Aorta (tissue), 5 donors: ENCODE results near the gene OR2G6. TPM values are rescaled to one million over a fixed set of nuclear protein-coding genes. Genes with fewer than 3 reads are reported as not detected.
A peak's percentile ranks its signal among the peaks of the same experiment; 100 is the strongest.
"Not testable (repeated sequence)": the region's sequence is repeated elsewhere in the genome, so short reads cannot be mapped to it uniquely, and the experiment has no call there.

Experiments
- ATAC-seq: fragments of 200-7000 bp; cut with Tn5 transposase; one replicate; pipeline ENCODE4 v1.9.1; 2022; ENCODE audit warnings: moderate library complexity; ENCODE audit not compliant: low FRiP score
- DNase-seq, 2 donors: peaks; one replicate each; pipeline ENCODE4 v3.0.0-alpha.2; 2020
- H3K27ac ChIP-seq, 2 donors: one replicate each; pipeline ENCODE4 v1.5.1; 2013; ENCODE audit warnings: low read length in 2 of 2, mild to moderate bottlenecking in 2 of 2, moderate library complexity in 2 of 2, control low read depth in 1 of 2, inconsistent platforms in 1 of 2, low read depth in 1 of 2
- H3K27me3 ChIP-seq, 2 donors: one replicate each; pipeline ENCODE4 v1.6.1; 2013; ENCODE audit warnings: control low read depth in 1 of 2, low read length in 1 of 2, mild to moderate bottlenecking in 1 of 2, moderate library complexity in 1 of 2; ENCODE audit not compliant: insufficient read depth in 2 of 2, control insufficient read depth in 1 of 2
- H3K36me3 ChIP-seq, 2 donors: one replicate each; pipeline ENCODE4 v1.6.1; 2013; ENCODE audit warnings: control low read depth in 1 of 2, low read length in 1 of 2, mild to moderate bottlenecking in 1 of 2; ENCODE audit not compliant: insufficient read depth in 2 of 2, control insufficient read depth in 1 of 2
- H3K4me1 ChIP-seq, 2 donors: one replicate each; pipeline ENCODE4 v1.6.1; 2013; ENCODE audit warnings: low read length in 2 of 2, control low read depth in 1 of 2, mild to moderate bottlenecking in 1 of 2, moderate library complexity in 1 of 2; ENCODE audit not compliant: insufficient read depth in 2 of 2, control insufficient read depth in 1 of 2
- H3K4me3 ChIP-seq, 2 donors: one replicate each; pipeline ENCODE4 v1.5.1; 2013; ENCODE audit warnings: low read length in 2 of 2, control low read depth in 1 of 2, mild to moderate bottlenecking in 1 of 2
- H3K9me3 ChIP-seq: one replicate; pipeline ENCODE4 v1.6.1; 2013; ENCODE audit warnings: mild to moderate bottlenecking, low read length; ENCODE audit not compliant: control insufficient read depth
- WGBS, 2 donors: extraction: QIAGEN DNeasy Blood & Tissue Kit; methylation state at CpG; one replicate each; pipeline ENCODE4 v1.1.7; 2013; 5-methylcytosine and 5-hydroxymethylcytosine counted together
- intact Hi-C, 2 donors: fragments of 100-400 bp; cut with DNase I; formaldehyde crosslinking; loops; one replicate each; pipeline versions ENCODE4 v1.14.2 to v1.15.0; 2022
- polyA plus RNA-seq, 2 donors: library from polyadenylated mRNA; stranded (reverse); fragments of 200-250 nt; gene quantifications; one replicate each; pipeline ENCODE4 v1.2.3, GENCODE V29; 2013
- total RNA-seq, 2 donors: library from RNA; stranded (reverse); fragmentation: NEBNext Ultra II Directional; extraction: Animal tissue kit (Norgen Biotek cat#: 25700); gene quantifications; one replicate each; pipeline ENCODE4 v1.2.1, GENCODE V29; 2021
- donor health status: healthy with polysubstance abuse.
- donor health status: Bipolar disorder and iron deficiency.
- donor health status: DM: no; HTN: no; CAD: no.
- donor health status: DM: no; HTN: no; CAD: no.
- donor health status: DM: yes; HTN: yes; CAD: no.

Gene OR2G6
- total and polyA plus RNA-seq, 4 donors = not detected

DNA sequence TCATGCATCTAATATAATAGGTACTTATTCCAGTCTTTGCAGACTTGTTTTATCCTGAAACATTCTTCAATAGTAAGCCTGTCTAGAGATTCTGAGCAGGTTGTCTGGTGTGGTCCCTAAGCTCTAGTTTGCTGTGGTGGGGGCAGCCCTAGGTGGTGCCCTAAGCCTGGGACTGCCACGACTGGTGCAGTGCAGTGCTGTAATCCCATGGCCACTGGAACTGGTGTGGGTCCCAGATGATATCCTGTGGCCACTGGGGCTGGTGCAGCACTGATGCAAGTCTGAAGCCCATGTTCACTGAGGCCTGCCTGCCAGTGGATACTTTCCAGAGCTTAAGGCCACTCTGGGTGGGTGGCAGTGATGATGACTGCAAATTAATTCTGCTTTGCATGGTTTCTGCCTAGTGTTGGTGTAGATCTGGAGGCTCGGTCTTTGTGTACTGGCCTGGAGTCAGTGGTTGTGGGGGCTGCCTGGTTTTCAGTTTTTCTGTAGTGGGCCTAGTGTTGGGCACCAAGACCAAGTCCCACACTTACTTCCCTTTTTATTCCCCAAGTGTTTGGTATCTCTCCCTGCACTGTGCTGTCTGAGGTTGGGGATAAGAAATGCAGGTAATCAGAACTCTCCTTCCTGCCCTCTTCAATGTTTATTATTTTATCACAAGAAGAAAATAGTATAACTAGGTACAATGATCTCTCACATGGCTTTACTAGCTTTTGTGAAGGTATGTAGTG is 7.4 kb upstream of the OR2G6 start:
- H3K4me1 ChIP-seq, H3K27ac ChIP-seq, DNase-seq, intact Hi-C loops, H3K9me3 ChIP-seq, H3K36me3 ChIP-seq, H3K27me3 ChIP-seq, H3K4me3 ChIP-seq: not testable (repeated sequence)
- peak; percentile 19 for ATAC-seq
- 78 to 87% methylated on average over 1 of the region's 2 CpGs for WGBS, 2 donors

DNA sequence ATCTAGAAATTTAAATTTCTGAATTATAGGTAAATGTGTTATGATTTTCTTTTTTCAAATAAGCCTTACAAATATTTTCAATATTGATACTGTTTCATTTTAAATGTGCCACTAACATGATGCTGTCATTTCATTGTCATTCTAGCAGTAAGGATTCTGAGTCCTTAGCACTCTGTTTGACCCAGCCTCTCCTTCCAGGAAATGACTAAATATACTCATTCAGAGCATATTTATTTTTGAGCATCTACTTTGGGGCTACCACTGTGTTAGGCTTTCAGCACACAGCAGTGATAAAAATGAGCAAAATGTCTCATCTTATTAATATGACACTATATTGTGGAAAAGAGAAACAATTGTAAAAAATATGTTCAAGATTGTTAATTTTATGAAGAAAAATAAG is 2.3 kb downstream of the OR2G6 start:
- H3K9me3 ChIP-seq, H3K4me3 ChIP-seq, DNase-seq, H3K27ac ChIP-seq, H3K4me1 ChIP-seq, H3K27me3 ChIP-seq, intact Hi-C loops, H3K36me3 ChIP-seq, ATAC-seq: not testable (repeated sequence)

DNA sequence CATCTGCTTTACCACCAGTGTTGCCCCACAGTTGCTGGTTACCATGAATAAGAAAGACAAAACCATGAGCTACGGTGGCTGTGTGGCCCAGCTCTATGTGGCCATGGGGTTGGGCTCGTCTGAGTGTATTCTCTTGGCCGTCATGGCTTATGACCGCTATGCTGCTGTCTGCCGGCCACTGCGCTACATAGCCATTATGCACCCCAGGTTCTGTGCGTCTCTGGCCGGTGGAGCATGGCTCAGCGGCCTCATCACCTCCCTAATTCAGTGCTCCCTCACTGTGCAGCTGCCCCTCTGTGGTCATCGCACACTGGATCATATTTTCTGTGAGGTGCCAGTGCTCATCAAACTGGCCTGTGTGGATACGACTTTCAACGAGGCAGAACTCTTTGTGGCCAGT is 14.0 kb downstream of the OR2G6 start:
- no peak for DNase-seq
- 84 to 86% methylated on average over 12 of the region's 12 CpGs for WGBS, 2 donors
- Histone ChIP-seq H3K27me3 (no peaks in the 10 kb centered on the region), H3K9me3 (peaks cover 2% of the 10 kb centered on the region), H3K4me3 (no peak overlapping the region), H3K27ac (no peak overlapping the region), H3K4me1 (no peaks in the 10 kb centered on the region), H3K36me3 (no peaks in the 10 kb centered on the region)
- no peak for ATAC-seq
- intact Hi-C loops = no loop called here

DNA sequence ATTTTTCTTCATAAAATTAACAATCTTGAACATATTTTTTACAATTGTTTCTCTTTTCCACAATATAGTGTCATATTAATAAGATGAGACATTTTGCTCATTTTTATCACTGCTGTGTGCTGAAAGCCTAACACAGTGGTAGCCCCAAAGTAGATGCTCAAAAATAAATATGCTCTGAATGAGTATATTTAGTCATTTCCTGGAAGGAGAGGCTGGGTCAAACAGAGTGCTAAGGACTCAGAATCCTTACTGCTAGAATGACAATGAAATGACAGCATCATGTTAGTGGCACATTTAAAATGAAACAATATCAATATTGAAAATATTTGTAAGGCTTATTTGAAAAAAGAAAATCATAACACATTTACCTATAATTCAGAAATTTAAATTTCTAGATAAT is 29.6 kb downstream of the OR2G6 start:
- H3K27ac ChIP-seq, H3K4me1 ChIP-seq, H3K27me3 ChIP-seq, ATAC-seq, H3K4me3 ChIP-seq, H3K36me3 ChIP-seq, DNase-seq, H3K9me3 ChIP-seq, intact Hi-C loops: not testable (repeated sequence)

DNA sequence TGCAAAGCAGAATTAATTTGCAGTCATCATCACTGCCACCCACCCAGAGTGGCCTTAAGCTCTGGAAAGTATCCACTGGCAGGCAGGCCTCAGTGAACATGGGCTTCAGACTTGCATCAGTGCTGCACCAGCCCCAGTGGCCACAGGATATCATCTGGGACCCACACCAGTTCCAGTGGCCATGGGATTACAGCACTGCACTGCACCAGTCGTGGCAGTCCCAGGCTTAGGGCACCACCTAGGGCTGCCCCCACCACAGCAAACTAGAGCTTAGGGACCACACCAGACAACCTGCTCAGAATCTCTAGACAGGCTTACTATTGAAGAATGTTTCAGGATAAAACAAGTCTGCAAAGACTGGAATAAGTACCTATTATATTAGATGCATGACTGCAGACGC is 39.5 kb downstream of the OR2G6 start:
- ATAC-seq, H3K36me3 ChIP-seq, H3K4me1 ChIP-seq, intact Hi-C loops, DNase-seq, H3K27me3 ChIP-seq, H3K27ac ChIP-seq, H3K9me3 ChIP-seq, H3K4me3 ChIP-seq: not testable (repeated sequence)
- no CpG with 5 or more reads among the region's 2 CpGs for WGBS, 2 donors

DNA sequence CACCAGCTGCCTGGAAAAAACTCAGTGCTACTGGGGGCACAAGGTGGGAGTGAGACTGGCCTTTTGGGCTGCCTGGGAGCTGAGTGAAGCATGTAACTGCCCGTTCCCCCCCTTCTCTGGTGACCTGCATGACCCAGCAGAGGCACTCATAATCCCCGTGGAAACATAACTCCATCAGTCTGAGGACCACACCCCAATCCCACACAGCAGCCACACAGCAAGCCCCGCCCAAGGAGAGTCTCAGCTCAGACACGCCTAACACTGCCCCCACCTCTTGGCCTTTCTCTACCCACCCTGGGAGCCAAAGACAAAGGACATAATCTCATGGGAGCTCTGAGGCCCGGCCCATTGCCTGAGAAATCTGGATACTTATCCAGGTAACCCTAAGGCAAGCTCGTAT is 43.2 kb downstream of the OR2G6 start:
- H3K4me1 ChIP-seq, H3K4me3 ChIP-seq, H3K27me3 ChIP-seq, H3K9me3 ChIP-seq, intact Hi-C loops, DNase-seq, H3K27ac ChIP-seq, H3K36me3 ChIP-seq: not testable (repeated sequence)
- peak; percentile 38 for ATAC-seq
- WGBS, 2 donors = no CpG with 5 or more reads among the region's 6 CpGs

DNA sequence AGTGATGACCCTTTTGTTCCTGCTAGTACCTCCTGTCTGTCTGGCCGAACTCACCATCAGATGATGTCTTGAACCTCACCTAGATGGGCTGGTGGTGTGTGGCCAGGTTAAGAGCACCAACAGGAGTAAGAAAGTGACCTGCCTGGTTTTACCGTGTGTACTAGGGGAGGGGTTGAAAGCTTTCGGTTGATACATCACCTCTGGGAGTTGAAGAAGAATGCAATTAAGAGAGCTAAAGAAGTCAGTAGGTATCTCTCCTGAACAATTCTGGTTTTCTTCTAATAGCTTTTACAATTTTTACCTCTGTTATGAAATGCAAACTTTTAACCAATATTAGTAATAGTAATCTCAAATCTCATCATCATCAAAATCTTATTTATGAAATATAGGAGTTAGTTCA is 54.8 kb downstream of the OR2G6 start, which contains the start of gene OR2T29:
Gene OR2T29 (minus strand): TSS at position 101 of the 400 bp plus-strand sequence. CDS start 3,281 bp downstream, outside the sequence.
- intact Hi-C loops, H3K27me3 ChIP-seq, H3K27ac ChIP-seq, DNase-seq, H3K36me3 ChIP-seq, H3K4me3 ChIP-seq, H3K4me1 ChIP-seq, H3K9me3 ChIP-seq, ATAC-seq: not testable (repeated sequence)
- WGBS, 2 donors = 76 to 82% methylated on average over 3 of the region's 3 CpGs

DNA sequence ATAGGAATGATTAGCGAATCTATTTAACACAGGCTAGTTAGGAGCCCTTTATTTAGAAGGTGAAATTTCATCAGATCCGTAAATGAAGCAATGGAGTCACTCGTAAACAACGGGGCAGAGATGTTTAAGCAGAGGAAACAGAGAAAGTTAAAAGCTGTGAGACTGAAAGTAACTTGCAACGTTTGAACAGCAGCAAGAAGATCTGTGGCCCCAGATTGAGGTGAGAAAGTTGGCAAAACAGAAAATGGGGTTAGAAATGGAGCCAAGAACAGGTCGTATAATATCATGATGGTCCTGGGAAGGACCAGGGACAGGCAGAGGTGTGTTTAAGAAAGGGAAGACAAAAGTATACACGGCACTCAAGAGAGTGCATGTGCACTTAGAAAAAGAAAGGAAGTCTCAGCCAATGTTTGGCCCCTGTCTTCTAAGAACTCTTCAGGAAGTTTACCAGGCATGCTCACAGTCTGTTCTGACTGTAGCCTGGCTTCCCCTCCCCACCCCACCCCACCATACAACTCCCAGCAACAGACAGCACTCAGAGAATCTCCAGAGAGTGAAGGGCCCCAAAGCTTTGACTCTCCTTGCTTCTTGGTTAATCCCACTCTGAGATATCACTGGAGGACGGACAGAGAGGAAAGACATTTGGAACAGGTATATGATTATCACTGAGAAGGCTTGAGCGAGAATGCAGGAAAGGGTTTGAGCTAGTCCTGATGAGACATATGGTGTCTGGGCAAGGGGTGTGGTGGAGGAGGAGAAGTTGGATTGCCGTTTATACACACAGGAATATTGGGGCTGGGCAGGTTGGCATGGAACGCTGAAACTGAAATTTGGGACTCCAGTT is 57.9 kb downstream of the OR2G6 start:
- DNase-seq, H3K36me3 ChIP-seq, intact Hi-C loops, H3K4me1 ChIP-seq, H3K9me3 ChIP-seq, H3K27ac ChIP-seq, ATAC-seq, H3K27me3 ChIP-seq, H3K4me3 ChIP-seq: not testable (repeated sequence)
- 69 to 80% methylated on average over 11 of the region's 11 CpGs for WGBS, 2 donors

DNA sequence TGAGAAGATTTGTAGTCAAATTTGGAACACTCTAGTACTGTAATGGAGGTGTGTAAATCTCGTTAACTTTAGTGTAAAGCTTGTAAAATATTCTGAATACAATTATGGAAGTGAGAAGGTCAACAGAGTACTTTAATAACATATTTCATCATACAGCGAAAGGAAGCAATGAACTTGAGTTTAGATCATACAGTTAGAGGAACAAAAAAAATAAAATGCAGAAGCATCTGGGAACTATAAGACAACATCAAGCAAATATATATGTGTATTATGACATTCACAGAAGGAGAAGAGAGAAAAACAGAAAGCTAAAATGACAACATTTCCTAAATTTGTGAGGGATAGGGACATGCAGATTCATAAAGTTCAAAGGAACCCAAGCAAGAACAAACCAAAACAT is 61.2 kb downstream of the OR2G6 start:
- DNase-seq, H3K27ac ChIP-seq, ATAC-seq, H3K9me3 ChIP-seq, H3K36me3 ChIP-seq, H3K27me3 ChIP-seq, H3K4me3 ChIP-seq, H3K4me1 ChIP-seq, intact Hi-C loops: not testable (repeated sequence)
- WGBS, 2 donors = 23 to 26% methylated on average over 2 of the region's 2 CpGs
